Measurements from ENCODE around the gene RPN1. TPM values are rescaled to one million over a fixed set of nuclear protein-coding genes. Genes with fewer than 3 reads are reported as not detected.
"Not testable (repeated sequence)": the region's sequence is repeated elsewhere in the genome, so short reads cannot be mapped to it uniquely, and the experiment has no call there.

Gene RPN1
- total RNA-seq, 4 donors from 2014 or later = 244 to 333 (median 297) TPM

DNA sequence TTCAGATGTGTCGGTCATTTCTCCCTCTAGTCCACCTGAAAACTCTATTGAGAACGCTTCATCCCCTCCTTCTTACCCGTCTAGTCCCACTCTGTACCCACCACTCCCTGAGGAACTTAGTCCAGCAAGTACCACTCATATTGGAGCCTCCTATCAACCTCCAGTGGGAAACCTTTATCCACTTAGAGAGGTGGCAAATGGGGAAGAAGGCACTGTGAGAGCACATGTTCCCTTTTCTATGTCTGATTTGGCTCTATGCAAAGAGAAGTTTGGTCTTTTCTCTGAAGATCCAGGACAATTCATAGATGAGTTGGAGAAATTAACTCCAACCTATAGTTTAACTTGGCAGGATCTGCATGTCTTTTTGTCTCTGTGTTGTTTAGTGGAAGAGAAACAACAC, 17.0 kb upstream of the RPN1 start:
- TF ChIP-seq, protein P1, sequence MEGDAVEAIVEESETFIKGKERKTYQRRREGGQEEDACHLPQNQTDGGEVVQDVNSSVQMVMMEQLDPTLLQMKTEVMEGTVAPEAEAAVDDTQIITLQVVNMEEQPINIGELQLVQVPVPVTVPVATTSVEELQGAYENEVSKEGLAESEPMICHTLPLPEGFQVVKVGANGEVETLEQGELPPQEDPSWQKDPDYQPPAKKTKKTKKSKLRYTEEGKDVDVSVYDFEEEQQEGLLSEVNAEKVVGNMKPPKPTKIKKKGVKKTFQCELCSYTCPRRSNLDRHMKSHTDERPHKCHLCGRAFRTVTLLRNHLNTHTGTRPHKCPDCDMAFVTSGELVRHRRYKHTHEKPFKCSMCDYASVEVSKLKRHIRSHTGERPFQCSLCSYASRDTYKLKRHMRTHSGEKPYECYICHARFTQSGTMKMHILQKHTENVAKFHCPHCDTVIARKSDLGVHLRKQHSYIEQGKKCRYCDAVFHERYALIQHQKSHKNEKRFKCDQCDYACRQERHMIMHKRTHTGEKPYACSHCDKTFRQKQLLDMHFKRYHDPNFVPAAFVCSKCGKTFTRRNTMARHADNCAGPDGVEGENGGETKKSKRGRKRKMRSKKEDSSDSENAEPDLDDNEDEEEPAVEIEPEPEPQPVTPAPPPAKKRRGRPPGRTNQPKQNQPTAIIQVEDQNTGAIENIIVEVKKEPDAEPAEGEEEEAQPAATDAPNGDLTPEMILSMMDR (IDR thresholded peaks at IDR 0.05) = no peak
- ATAC-seq (ENCODE audit: low FRiP score) (no peak), DNase-seq (ENCODE audit: low spot score) (no peak)

DNA sequence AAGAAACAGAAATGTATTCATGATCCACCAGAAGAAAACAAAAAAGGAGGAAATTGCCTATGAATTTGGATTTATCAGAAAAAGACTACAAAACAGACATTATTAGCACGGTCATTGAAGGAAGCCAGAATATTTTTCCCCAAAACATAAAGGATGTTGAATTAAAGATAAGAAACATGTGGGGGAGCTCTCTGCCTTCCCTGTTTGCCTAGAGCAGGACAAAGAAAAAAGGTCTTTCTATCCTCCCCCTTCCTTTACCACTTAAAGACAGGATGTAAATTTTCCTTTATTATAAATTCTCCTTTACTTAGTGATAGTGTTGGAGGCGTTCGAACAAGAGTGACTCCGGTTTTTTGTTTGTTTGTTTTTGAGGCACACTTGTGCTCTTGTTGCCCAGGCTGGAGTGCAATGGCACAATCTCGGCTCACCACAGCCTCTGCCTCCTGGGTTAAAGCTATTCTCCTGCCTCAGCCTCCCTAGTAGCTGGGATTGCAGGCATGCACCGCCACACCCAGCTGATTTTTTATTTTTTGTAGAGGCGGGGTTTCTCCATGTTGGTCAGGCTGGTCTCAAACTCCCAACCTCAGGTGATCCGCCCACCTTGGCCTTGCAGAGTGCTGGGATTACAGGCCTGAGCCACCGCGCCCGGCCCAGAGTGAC, 14.9 kb upstream of the RPN1 start:
- DNase-seq (ENCODE audit: low spot score) (no peak), ATAC-seq (ENCODE audit: low FRiP score) (no peak)
- TF ChIP-seq, protein P1 (IDR thresholded peaks at IDR 0.05) = no peak

DNA sequence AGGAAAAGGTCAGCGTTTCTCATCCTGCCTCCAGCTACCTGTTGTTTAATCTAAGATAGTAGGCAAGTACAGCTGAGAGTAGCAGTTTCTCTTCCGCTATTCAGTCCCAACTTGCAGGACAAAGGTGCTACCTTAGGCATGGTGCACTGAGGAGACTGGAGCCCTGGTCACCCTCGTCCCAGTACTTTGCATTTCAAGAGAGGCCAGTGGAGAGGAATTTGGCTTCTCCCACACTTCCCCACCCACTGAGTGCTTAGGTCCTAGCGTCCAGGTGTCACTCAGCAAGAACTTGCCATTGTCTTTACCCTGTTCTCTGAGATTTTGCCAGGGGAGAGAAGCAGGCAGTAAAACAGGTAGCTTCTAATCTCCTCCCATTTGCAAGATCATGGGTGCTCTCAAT, 12.5 kb upstream of the RPN1 start:
- ATAC-seq (ENCODE audit: low FRiP score) = no peak
- DNase-seq (ENCODE audit: low spot score) = no peak
- TF ChIP-seq, protein P1 (IDR thresholded peaks at IDR 0.05) = no peak

DNA sequence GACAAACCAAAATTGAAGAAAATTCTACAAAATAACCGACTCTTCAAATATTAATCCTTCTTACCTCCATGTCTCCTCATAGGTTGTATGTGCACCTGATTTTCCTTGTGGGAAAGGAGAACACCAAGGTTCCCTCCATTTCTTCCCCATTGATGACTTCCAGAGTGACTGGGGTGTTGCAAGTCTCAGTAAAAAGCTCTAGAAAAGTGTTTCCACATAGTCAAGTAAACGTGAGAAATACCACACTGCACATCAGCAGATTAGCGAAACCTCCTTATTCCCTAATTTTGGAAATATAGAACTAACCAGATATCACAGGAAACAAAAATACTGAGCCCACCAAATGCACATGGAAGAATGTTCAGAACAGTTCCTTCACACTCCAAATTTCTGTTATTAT, 4.9 kb upstream of the RPN1 start:
- no peak for ATAC-seq (ENCODE audit: low FRiP score)
- TF ChIP-seq, protein P1 (IDR thresholded peaks at IDR 0.05) = no peak
- no peak for DNase-seq (ENCODE audit: low spot score)

DNA sequence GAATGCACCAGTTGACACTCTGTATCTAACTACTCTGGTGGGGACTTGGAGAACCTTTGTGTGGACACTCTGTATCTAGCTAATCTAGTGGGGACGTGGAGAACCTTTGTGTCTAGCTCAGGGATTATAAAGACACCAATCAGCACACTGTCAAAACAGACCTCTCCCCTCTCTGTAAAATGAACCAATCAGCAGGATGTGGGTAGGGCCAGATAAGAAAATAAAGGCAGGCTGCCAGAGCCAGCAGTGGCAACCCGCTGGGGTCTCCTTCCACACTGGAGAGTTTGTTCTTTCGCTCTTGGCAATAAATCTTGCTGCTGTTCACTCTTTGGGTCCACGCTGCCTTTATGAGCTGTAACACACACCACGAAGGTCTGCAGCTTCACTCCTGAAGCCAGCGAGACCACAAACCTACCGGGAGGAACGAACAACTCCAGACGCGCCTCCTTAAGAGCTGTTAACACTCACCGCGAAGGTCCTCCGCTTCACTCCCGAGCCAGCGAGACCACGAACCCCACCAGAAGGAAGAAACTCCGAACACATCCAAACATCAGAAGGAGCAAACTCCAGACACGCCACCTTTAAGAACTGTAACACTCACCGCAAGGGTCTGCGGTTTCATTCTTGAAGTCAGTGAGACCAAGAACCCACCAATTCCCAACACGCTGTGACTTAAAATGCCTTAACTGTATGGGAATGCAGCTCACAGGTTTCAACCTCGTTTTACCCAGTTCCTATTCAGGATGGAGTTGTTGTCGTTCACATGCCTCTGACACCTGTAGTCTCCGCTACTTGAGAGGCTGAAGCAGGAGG, 3.6 kb upstream of the RPN1 start:
- DNase-seq (ENCODE audit: low spot score); ATAC-seq (ENCODE audit: low FRiP score): not testable (repeated sequence)

DNA sequence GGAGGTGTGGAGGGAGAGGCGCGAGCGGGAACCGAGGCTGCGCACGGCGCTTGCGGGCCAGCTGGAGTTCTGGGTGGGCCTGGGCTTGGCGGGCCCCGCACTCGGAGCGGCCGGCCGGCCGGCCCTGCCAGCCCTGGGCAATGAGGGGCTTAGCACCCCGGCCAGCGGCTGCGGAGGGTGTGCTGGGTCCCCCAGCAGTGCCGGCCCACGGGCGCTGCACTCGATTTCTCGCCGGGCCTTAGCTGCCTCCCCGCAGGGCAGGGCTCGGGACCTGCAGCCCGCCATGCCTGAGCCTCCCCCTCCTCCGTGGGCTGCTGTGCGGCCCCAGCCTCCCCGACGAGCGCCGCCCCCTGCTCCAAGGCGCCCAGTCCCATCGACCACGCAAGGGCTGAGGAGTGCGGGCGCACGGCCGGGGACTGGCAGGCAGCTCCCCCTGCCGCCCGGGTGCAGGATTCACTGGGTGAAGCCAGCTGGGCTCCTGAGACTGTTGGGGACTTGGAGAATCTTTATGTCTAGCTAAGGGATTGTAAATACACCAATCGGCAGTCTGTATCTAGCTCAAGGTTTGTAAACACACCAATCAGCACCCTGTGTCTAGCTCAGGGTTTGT, 2.9 kb upstream of the RPN1 start:
- not testable (repeated sequence) for ATAC-seq (ENCODE audit: low FRiP score); DNase-seq (ENCODE audit: low spot score)

DNA sequence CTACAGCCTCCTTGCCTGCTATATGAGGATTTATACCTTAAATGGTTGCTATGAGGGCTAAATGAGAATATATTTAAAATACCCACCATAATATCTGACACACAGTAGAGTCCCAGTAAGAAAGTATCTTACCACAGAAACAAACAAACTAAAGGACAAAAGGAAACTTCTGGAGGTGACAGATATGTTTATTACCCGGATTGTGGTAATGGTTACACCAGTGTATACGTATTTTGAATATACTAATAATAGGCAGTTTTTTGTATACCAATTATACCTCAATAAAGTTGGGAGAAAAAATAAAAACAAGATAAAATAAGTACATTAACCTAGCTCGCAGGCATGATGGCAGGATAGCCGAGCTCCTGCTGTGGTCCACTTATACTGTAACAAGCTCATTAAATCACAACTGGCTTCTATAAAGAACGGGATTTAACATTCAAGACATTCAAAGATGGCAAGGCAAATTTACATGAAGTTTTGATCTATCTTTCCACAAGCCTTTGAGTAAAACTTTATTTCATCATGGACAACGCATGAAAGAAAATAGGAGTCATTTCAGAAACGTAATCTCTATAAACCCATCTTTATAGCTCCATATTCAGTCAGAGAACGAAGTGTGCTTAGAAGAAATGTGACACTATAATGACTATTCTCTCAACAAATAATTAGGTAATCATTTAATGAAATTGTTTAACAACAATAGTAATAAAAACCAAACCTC, 1.5 kb downstream of the RPN1 start:
- ATAC-seq (ENCODE audit: low FRiP score) (no peak), DNase-seq (ENCODE audit: low spot score) (no peak)
- TF ChIP-seq, protein P1 (IDR thresholded peaks at IDR 0.05) = no peak

All from omental fat pad (tissue), 4 donors.